Vagina (tissue), 2 donors: ENCODE measurements around the gene RHOBTB3. TPM values are rescaled to one million over a fixed set of nuclear protein-coding genes. Genes with fewer than 3 reads are reported as not detected.

Source experiments
- DNase-seq, 2 donors: peaks; one replicate each; pipeline ENCODE4 v3.0.0-alpha.2; 2017; ENCODE audit errors: extremely low spot score in 2 of 2
- H3K27ac ChIP-seq: fragments of 200-600 bp; sonication (generic); one replicate; pipeline ENCODE4 v1.5.1; 2019
- H3K27me3 ChIP-seq: fragments of 200-600 bp; sonication (generic); one replicate; pipeline ENCODE4 v1.5.1; 2019
- H3K36me3 ChIP-seq, 2 donors: fragments of 200-600 bp; sonication (generic); one replicate each; pipeline ENCODE4 v1.5.1; 2017 to 2019
- H3K4me1 ChIP-seq: fragments of 200-600 bp; sonication (generic); one replicate; pipeline ENCODE4 v1.5.1; 2019
- H3K4me3 ChIP-seq, 2 donors: fragments of 200-600 bp; sonication (generic); 1 replicate in 1 of 2; 2 replicates in 1 of 2; pipeline ENCODE4 v1.5.1; 2016 to 2019
- H3K9me3 ChIP-seq: fragments of 200-600 bp; sonication (generic); one replicate; pipeline ENCODE4 v1.5.1; 2019
- CTCF ChIP-seq, 3 experiments: fragments of 450-650 bp in 2 of 3; fragments of 200-600 bp in 1 of 3; sonication (generic) in 1 of 3; IDR thresholded peaks; one replicate each; pipeline ENCODE4 v1.5.1; 2017 to 2019; ENCODE audit warnings: antibody characterized with exemption in 3 of 3, mild to moderate bottlenecking in 2 of 3, moderate library complexity in 2 of 3
- POLR2A ChIP-seq, 2 donors: fragments of 450-650 bp; IDR thresholded peaks; one replicate each; pipeline ENCODE4 v1.6.1; 2017; ENCODE audit warnings: antibody characterized with exemption in 2 of 2, mild to moderate bottlenecking in 2 of 2, moderate library complexity in 2 of 2
- POLR2AphosphoS5 ChIP-seq, 2 donors: sonication (generic); formaldehyde crosslinking; IDR thresholded peaks; one replicate each; pipeline ENCODE4 v1.9.0; 2017; ENCODE audit warnings: antibody characterized with exemption in 2 of 2, mild to moderate bottlenecking in 2 of 2, low read depth in 1 of 2; ENCODE audit not compliant: insufficient read depth in 1 of 2
- intact Hi-C: fragments of 100-400 bp; cut with DNase I; formaldehyde crosslinking; loops from one replicate; pipeline ENCODE4 v1.15.1; 2023
- total RNA-seq: library from RNA; depleted of rRNA; stranded (reverse); fragments of >200 nt; gene quantifications from one replicate; pipeline ENCODE4 v1.2.3, GENCODE V29; 2016

RHOBTB3 gene
- total RNA-seq, 1 donor from 2014 or later = 43.2 TPM

DNA sequence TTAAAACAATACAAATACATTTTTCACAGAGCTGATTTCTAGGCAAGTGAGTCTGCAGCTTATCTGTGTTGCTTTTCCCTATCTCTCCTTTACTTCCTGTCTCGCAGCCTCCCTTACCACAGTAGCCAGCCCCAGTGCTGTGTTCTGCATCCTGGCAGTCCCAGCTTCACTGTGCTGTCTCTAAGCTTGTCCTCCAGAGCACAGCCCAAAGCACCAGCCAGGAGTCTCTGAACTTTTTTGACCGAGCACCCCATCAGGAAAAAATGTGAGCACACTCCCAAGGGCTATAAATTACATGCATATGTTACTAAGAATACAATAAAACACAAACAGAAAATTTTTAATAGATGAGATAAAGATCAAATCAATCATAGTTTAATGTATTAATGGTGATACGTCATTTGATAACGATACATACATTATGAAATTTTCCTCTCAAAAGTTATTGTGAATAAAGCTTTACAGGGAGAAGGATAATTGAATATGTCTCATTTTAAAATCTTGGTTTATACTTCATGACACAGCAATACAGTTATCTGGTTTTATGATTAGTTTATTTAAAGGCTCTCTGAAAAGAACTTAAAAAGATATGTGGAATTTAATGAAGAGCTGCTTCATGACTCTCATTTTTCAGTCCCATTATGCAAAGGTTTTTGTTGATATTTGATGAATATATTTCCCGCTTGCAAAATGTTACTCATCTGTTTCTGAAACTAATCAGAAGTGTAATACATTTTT, 7.3 kb upstream of the RHOBTB3 start:
- Histone ChIP-seq H3K9me3 (no peaks in the 10 kb centered on the region), H3K4me1 (peaks cover 6% of the 10 kb centered on the region), H3K27me3 (no peaks in the 10 kb centered on the region), H3K36me3 (no peaks in the 10 kb centered on the region), H3K4me3 (no peak overlapping the region), H3K27ac (no peak overlapping the region)
- no peak for TF ChIP-seq POLR2AphosphoS5 (IDR thresholded peaks at IDR 0.05; ENCODE audit: insufficient read depth in 1 of 2, low read depth in 1 of 2)
- no peak for TF ChIP-seq CTCF (IDR thresholded peaks at IDR 0.05)
- no peak for TF ChIP-seq POLR2A (IDR thresholded peaks at IDR 0.05)
- intact Hi-C loops = no loop called here
- no peak for DNase-seq

DNA sequence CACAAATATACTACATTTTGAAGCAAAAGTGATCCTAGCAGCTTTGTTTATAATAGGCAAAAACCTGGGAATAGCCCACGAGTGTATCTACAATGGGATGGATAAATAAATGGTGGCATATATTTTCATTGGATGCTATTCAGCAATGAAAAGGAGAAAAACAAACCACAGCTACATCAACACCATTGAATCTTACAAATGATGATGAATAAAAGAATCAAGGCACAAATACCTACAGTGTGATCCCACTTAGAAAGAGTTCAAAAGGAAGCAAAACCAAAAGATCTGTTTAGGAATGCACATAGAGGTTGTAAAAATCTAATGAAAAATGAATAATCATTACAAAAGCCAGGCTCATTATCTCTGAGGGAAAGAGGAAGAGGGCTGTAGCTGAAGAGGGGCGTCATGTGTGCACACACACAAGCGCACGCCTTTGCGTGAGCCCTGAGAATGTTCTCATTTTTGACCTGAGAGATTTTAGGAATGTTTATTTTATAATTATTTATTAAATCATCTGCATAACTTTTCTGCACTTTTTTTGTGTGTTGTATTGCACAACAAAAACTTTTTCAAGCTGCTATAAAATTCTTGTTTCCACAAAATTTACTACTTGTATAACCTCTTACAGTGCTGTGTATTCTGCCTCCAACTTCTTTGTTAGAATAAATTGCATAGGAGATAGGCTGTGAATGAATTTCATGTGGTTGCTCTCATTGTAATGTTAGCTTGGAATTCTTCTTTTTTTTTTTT, 5.9 kb upstream of the RHOBTB3 start:
- Histone ChIP-seq H3K27me3 (no peaks in the 10 kb centered on the region), H3K4me1 (peaks cover 17% of the 10 kb centered on the region), H3K36me3 (no peaks in the 10 kb centered on the region), H3K9me3 (no peaks in the 10 kb centered on the region), H3K27ac (no peak overlapping the region), H3K4me3 (no peak overlapping the region)
- TF ChIP-seq POLR2AphosphoS5 (IDR thresholded peaks at IDR 0.05; ENCODE audit: insufficient read depth in 1 of 2, low read depth in 1 of 2) (no peak), POLR2A (IDR thresholded peaks at IDR 0.05) (no peak), CTCF (IDR thresholded peaks at IDR 0.05) (no peak)
- intact Hi-C loops = no loop called here
- no peak for DNase-seq

DNA sequence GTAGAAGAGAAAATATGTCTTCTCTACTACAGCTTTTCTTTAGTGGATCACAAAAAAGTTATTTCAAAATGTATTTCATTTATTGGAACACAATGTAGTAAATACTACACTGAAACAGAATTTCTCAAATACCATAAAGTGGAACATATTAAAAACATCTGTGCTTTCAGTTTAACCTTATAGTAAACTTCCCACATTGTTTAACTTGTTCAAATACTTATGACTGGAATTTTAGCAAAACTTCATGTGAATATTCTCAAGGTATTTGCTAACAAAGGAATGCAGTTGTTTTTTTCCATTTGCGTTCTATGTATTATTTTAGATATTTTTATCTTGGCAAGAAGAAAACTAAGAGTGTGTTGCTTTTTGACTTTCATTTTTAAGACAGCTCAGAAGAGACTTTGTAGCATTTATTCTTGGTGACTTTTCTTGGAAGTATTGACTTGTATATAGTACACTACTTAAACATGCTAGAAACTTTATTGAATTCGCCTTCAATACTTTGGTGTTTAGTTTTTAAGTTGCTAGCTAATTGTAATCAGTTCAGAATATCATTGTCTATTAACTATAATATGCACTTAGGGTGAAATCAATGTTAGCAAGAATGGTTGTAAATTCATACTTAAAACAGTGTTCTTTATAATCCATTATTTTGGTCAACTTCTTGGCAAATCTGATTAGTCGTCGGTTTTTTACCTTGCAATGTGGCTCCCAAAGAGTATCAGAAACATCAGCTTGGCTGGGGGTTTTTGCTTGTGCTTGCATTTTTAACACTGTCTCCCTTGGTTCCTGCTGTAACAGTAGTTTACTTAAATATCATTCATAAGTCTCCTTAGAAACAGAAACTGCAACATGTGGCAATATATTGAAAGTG, 5.0 kb upstream of the RHOBTB3 start:
- peaks cover 17% of the 10 kb centered on the region for H3K4me1 ChIP-seq
- H3K27me3 ChIP-seq = no peaks in the 10 kb centered on the region
- H3K36me3 ChIP-seq = no peaks in the 10 kb centered on the region
- H3K4me3 ChIP-seq = no peak overlapping the region
- intact Hi-C loops = no loop called here
- DNase-seq = no peak
- no peak overlapping the region for H3K27ac ChIP-seq
- TF ChIP-seq POLR2AphosphoS5 (IDR thresholded peaks at IDR 0.05; ENCODE audit: insufficient read depth in 1 of 2, low read depth in 1 of 2) = no peak
- no peak for TF ChIP-seq POLR2A (IDR thresholded peaks at IDR 0.05)
- TF ChIP-seq CTCF (IDR thresholded peaks at IDR 0.05) = no peak
- no peaks in the 10 kb centered on the region for H3K9me3 ChIP-seq

DNA sequence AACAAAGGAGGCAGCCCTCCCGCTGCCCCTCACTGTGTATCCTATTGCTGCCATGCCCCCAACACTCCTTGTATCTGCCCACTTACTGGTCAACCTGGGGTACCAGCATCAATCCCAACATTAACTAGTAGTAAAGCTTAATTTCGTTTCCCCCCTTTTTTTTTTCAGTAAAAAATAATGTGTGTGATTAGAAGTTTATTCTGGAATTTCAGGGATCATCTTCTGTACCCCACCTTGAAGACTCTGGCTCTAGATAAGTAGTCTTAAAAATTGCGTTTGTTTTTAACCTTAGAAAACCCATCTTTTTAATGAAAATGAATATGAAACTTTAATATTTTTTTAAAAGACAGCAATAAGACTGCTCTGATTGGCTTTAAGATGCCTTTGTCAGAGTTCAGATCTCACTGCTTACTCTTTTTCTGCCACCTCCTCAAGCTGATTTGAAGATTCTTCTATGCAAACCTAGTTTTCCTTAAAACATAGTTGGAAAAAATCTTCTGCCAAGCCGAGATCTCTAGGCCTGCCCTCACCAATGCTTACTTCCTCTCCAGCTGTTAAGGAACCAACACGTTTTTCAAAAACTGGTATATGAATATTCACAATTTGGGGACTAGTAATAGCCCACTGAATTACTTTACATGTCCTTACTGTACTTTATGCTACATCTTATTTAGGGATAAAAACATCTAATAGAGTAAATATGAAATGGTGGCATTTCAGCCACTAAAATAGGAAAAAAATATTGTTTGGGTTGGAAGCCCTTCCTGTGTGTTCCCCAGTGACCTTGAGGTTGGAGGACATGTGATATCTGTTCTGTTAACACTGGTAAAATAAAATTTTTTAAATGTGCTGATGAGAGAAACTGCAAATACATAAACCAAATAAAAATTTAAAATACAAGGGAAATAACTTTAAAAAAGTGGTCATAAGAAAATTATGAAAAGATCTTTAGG, 4.0 kb upstream of the RHOBTB3 start:
- no peaks in the 10 kb centered on the region for H3K36me3 ChIP-seq
- intact Hi-C loops = no loop called here
- H3K27me3 ChIP-seq = no peaks in the 10 kb centered on the region
- no peak overlapping the region for H3K4me3 ChIP-seq
- no peak for TF ChIP-seq CTCF (IDR thresholded peaks at IDR 0.05)
- no peak for TF ChIP-seq POLR2A (IDR thresholded peaks at IDR 0.05)
- no peaks in the 10 kb centered on the region for H3K9me3 ChIP-seq
- no peak overlapping the region for H3K27ac ChIP-seq
- no peak for DNase-seq
- H3K4me1 ChIP-seq = peaks cover 17% of the 10 kb centered on the region
